ENCODE results near the gene C16orf92. TPM values are rescaled to one million over a fixed set of nuclear protein-coding genes. Genes with fewer than 3 reads are reported as not detected.

Gene C16orf92, protein sequence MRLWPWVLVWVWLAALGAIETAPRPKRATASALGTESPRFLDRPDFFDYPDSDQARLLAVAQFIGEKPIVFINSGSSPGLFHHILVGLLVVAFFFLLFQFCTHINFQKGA
- total RNA-seq = not detected
- polyA plus RNA-seq = not detected
- long read RNA-seq, donor 1 = 0 reads
- long read RNA-seq, donor 2 = 0 reads
- long read RNA-seq, donor 3 = 0 reads
- long read RNA-seq, donor 4 = 0 reads

GRCh38 chr16:30022887-30023286 lies at the start of gene C16orf92:
TSS of gene C16orf92 (plus strand) at chr16:30023198. CDS start at chr16:30023341, 143 bp downstream.
- Histone ChIP-seq H3K27ac (ENCODE audit: low read length) (no peak within 1 kb of the TSS), H3K27me3 (ENCODE audit: control insufficient read depth, insufficient read depth) (no peaks in the 10 kb centered on the region), H3K4me1 (ENCODE audit: control insufficient read depth, insufficient read depth, low read length) (no peaks in the 10 kb centered on the region), H3K4me3 (ENCODE audit: low read length) (no peak within 1 kb of the TSS), H3K9me3 (ENCODE audit: control insufficient read depth, low read length) (no peaks in the 10 kb centered on the region)
- ATAC-seq (no peak), DNase-seq (no peak)
- WGBS = 84% methylated on average over 6 of the region's 6 CpGs
- intact Hi-C loops (cut with DNase I) = loop anchor here in 2 of 4 donors (10.0 kb wide), 1 partner anchor 328 kb away; no protein-coding TSS in a partner anchor

DNA sequence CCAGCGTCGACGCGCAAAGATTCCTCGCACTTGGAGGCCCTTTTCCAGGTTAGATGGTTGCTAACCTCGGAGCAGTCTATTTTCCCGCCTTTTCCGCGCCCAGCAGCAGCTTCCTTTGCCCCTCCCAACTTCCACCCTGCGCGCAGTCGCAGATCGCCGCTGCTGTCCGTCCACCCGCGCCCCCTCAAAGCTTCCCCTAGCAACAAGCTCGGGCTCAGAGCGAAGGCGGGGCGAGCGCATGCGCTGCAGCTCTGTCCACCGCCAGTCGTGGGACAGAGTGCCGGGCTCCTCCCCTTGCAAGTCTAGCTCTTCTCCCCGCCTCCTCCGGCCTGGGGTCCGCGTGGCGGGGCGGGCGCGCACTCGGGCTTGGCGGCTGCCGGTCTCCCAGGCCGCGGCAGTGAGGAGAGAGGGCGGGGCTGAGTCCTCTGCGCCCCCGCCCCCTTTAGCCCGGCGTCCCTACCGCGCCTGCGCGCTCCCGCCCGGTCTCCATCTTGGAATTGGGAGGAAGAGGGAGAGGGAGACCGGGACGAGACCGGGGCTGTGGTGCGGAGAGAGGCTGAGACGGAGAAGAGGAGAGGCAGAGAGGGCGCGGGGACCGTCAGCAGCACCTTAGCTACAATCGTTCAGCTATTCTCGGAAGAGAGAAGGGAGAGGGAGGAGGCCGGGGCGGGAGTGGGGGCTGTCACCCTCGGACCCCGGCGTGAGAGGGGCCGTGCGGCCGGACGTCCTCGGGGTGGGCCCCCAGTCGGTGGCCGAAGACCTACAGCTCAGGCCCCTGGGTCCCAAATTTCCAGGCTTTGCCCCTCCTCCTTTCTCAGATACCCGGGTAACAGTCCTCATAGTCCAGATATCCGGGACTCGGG lies 49.4 kb upstream of the C16orf92 start, which contains the start of gene TAOK2:
TAOK2 (plus strand) TSS at position 485 of the 863 bp plus-strand sequence. CDS start 3,905 bp downstream, outside the sequence.
- H3K4me1 ChIP-seq (ENCODE audit: control insufficient read depth, insufficient read depth, low read length) = peaks cover 11% of the 10 kb centered on the region
- no peaks in the 10 kb centered on the region for H3K9me3 ChIP-seq (ENCODE audit: control insufficient read depth, low read length)

DNA sequence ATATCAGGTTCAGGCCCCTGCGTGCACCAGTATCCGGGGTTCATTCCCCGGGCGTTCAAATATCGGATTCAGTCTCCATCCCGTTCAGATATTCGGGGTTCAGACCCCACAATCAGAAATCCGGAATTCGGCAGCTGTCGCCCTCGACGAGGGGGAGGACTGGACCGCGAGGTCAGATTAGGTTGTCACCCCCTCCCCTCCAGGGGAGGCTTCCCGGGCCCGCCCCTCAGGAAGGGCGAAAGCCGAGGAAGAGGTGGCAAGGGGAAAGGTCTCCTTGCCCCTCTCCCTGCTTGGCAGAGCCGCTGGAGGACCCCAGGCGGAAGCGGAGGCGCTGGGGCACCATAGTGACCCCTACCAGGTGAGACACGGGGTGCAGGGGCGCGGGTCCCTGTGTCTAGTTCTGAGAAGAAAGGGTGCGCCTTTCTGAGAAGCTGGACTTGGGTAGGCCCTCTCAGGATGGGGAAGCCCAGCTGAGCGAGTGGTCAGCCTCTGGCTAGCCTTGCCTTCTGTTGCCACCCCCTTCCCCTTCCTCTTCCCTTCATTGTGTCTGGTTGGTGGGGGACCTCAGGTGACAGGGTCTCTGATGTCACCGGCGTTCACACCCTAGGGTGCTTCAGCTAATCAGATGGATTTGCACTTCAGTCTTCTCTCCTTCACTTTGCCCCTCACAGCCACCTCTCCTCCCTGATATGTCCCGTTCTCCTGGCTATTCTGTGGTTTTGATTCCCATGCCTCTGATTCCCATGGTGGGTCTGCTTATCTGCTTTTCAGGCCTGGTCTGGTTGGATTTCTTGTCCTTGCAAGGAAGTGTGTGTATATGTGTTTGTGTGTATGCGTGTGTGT lies 48.5 kb upstream of the C16orf92 start:
- peak overlapping the region; percentile 88 for H3K27ac ChIP-seq (ENCODE audit: low read length)
- H3K27me3 ChIP-seq (ENCODE audit: control insufficient read depth, insufficient read depth) = no peaks in the 10 kb centered on the region
- peak in 1 of 2 donors; percentile 53 for ATAC-seq
- intact Hi-C loops (cut with DNase I) = no loop called here
- H3K4me3 ChIP-seq (ENCODE audit: low read length) = peak overlapping the region; percentile 71
- H3K4me1 ChIP-seq (ENCODE audit: control insufficient read depth, insufficient read depth, low read length) = peaks cover 11% of the 10 kb centered on the region
- peak; percentile 50 to 72 (median 59) for DNase-seq
- 3% methylated on average over 31 of the region's 31 CpGs for WGBS
- H3K9me3 ChIP-seq (ENCODE audit: control insufficient read depth, low read length) = no peaks in the 10 kb centered on the region

More for the DNA sequence above, 49.4 kb upstream of the C16orf92 start, which contains the start of gene TAOK2:
- H3K27ac ChIP-seq (ENCODE audit: low read length) = peak within 1 kb of the TSS; percentile 88
- intact Hi-C loops (cut with DNase I) = no loop called here
- WGBS = 2% methylated on average over 75 of the region's 75 CpGs
- DNase-seq (peak; percentile 99 to 100 (median 99)), ATAC-seq (peak; percentile 97 to 99)
- peak within 1 kb of the TSS; percentile 71 for H3K4me3 ChIP-seq (ENCODE audit: low read length)
- H3K27me3 ChIP-seq (ENCODE audit: control insufficient read depth, insufficient read depth) = no peaks in the 10 kb centered on the region

DNA sequence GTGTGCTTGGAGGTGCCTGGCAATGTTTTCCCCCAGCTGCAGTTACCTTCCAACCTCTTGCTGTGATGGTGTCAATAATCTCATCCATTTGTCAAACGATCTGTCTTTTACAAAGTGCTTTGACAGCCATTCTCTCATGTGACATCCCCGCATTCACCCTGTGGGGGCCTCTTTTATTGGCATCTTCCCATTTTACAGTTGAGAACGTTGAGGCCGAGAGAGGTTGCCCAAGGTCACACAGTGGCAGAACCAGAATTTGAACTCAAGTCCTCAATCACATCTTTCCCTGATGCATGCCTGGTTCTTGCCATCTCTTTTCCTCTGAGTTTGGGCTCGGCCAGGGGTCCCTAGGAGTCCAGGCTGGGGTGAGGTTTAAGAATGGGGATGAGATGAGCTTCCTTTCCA lies 47.9 kb upstream of the C16orf92 start:
- Histone ChIP-seq H3K27ac (ENCODE audit: low read length) (peak overlapping the region; percentile 88), H3K27me3 (ENCODE audit: control insufficient read depth, insufficient read depth) (no peaks in the 10 kb centered on the region), H3K9me3 (ENCODE audit: control insufficient read depth, low read length) (no peaks in the 10 kb centered on the region), H3K4me3 (ENCODE audit: low read length) (peak overlapping the region; percentile 71), H3K4me1 (ENCODE audit: control insufficient read depth, insufficient read depth, low read length) (peaks cover 11% of the 10 kb centered on the region)
- DNase-seq = no peak
- no peak for ATAC-seq
- 46% methylated on average over 5 of the region's 5 CpGs for WGBS
- intact Hi-C loops (cut with DNase I) = no loop called here

DNA sequence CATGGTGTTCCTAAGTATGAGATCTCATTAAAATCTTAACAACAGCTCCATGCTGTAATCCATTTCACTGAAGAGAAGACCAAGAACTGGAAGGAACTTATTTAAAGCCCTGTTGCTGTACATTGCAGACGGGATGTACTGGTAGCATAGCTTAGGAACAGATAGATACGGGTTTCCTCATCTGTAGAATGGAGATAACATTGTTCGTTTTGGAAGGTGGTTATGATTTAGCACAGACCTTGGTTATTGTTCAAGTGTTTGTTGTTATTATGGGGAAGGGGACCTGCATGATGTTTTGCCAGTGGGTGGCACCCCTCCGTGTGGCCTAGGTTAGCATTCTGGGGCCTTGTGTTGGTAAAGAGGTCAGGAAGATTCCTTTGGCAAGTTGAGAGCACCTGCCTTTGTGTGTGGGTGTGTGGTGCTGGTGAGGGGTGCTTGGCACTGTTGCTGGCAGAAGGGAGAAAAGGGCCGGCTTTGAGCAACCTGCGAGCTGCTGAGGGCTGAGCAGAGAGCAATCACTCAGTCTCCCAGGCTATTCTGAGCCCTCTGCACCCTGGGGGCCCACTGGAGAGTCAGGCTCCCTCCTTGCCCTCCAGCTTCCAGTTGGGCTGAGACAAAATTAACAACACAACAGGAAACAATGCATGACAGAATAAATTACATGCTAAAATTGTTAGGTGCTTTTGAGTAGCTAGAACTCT lies 47.0 kb upstream of the C16orf92 start:
- no peaks in the 10 kb centered on the region for H3K9me3 ChIP-seq (ENCODE audit: control insufficient read depth, low read length)
- WGBS = 7% methylated on average over 6 of the region's 6 CpGs
- ATAC-seq = no peak
- peak overlapping the region; percentile 88 for H3K27ac ChIP-seq (ENCODE audit: low read length)
- peaks cover 11% of the 10 kb centered on the region for H3K4me1 ChIP-seq (ENCODE audit: control insufficient read depth, insufficient read depth, low read length)
- H3K27me3 ChIP-seq (ENCODE audit: control insufficient read depth, insufficient read depth) = no peaks in the 10 kb centered on the region
- intact Hi-C loops (cut with DNase I) = no loop called here
- H3K4me3 ChIP-seq (ENCODE audit: low read length) = peak overlapping the region; percentile 71
- DNase-seq = no peak

DNA sequence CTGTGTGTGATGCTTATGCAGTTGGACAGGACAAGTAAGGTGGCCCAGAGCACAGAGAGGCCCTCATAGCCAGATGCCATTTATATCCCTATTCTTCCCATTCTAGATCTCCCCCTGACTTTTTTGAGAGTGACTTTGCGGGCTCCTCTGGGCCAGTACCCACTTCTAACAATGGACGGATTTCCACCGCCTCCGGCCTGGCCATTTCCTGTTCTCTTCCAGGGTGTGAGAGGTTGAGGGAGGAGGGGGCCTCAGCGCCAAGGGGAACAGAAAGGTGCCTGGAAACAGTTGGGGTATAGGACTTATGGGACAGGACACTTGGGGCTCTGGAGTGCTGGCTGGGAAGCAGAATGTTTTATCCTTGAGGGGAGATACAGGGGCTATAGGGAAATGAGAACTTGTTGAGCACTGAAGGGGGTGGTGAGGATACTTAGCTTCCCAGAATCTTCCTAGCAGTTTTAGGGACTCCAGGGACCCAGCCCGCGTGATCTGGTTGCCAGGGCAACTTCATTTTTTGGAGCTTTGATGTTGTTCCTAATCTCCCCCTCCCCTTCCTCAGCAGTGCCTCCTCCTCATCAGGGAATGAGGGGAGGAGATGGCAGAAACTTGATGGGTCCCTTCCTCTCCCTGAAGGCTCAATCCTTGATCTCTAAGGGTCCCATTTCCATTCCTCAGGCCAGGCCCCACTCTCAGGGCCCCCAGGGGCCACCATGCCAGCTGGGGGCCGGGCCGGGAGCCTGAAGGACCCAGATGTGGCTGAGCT lies 45.8 kb upstream of the C16orf92 start:
- 59% methylated on average over 9 of the region's 9 CpGs for WGBS
- peak overlapping the region; percentile 11 for H3K27ac ChIP-seq (ENCODE audit: low read length)
- H3K9me3 ChIP-seq (ENCODE audit: control insufficient read depth, low read length) = no peaks in the 10 kb centered on the region
- no peaks in the 10 kb centered on the region for H3K27me3 ChIP-seq (ENCODE audit: control insufficient read depth, insufficient read depth)
- DNase-seq (peak in 2 of 3 donors; percentile 65 to 68), ATAC-seq (peak in 1 of 2 donors; percentile 30)
- peaks cover 11% of the 10 kb centered on the region for H3K4me1 ChIP-seq (ENCODE audit: control insufficient read depth, insufficient read depth, low read length)
- intact Hi-C loops (cut with DNase I) = no loop called here
- H3K4me3 ChIP-seq (ENCODE audit: low read length) = peak overlapping the region; percentile 2

DNA sequence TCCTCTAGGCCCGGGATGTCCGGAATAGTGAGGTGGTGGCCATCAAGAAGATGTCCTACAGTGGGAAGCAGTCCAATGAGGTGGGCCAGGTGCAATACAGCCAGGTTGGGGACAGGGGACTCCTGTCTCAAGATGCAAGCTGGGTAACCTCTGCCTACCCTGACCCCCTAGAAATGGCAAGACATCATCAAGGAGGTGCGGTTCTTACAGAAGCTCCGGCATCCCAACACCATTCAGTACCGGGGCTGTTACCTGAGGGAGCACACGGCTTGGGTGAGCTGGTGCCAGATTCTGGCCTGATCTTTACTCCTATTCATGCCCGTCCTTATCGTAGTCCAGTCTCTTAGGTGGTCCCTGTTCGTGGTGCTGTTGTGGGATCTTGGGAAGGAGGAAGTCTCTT lies 44.9 kb upstream of the C16orf92 start:
- WGBS = 91% methylated on average over 9 of the region's 9 CpGs
- no peaks in the 10 kb centered on the region for H3K27me3 ChIP-seq (ENCODE audit: control insufficient read depth, insufficient read depth)
- peak overlapping the region; percentile 11 for H3K27ac ChIP-seq (ENCODE audit: low read length)
- DNase-seq = no peak
- ATAC-seq = no peak
- intact Hi-C loops (cut with DNase I) = no loop called here
- H3K9me3 ChIP-seq (ENCODE audit: control insufficient read depth, low read length) = no peaks in the 10 kb centered on the region
- peaks cover 11% of the 10 kb centered on the region for H3K4me1 ChIP-seq (ENCODE audit: control insufficient read depth, insufficient read depth, low read length)
- no peak overlapping the region for H3K4me3 ChIP-seq (ENCODE audit: low read length)

- 84% methylated on average over 9 of the region's 9 CpGs for WGBS
- Histone ChIP-seq H3K4me1 (ENCODE audit: control insufficient read depth, insufficient read depth, low read length) (peaks cover 11% of the 10 kb centered on the region), H3K4me3 (ENCODE audit: low read length) (no peak overlapping the region), H3K27me3 (ENCODE audit: control insufficient read depth, insufficient read depth) (no peaks in the 10 kb centered on the region), H3K9me3 (ENCODE audit: control insufficient read depth, low read length) (no peaks in the 10 kb centered on the region), H3K27ac (ENCODE audit: low read length) (no peak overlapping the region)
- no peak for ATAC-seq
- DNase-seq = peak in 1 of 3 donors; percentile 32
- intact Hi-C loops (cut with DNase I) = no loop called here
These were observed 44.3 kb upstream of the C16orf92 start for GRCh38 chr16:29978564-29979270.

DNA sequence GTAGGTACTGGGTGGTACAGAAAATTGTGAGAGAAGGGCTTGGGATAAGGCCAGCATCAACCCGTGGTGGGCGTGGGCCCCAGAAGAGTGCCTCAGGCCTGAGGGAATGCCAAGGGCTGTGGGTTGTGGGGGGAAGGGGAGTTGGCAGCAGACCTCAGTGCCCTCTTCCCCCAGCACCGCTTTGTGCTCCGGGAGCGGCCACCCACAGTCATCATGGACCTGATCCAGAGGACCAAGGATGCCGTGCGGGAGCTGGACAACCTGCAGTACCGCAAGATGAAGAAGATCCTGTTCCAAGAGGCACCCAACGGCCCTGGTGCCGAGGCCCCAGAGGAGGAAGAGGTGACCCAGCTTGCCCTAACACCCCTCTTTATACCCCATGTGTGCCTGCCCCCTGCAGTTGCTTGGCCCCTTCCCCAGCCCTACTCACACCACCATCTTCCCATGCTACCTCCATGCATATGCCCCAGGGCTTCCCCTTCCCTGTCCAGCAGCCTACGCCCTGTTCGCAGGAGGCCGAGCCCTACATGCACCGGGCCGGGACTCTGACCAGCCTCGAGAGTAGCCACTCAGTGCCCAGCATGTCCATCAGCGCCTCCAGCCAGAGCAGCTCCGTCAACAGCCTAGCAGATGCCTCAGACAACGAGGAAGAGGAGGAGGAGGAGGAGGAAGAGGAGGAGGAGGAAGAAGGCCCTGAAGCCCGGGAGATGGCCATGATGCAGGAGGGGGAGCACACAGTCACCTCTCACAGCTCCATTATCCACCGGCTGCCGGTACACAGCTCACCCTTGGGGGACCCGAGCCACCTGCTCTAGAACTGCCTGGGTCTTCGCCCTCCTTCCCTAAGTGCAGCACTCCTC lies 40.2 kb upstream of the C16orf92 start:
- H3K4me3 ChIP-seq (ENCODE audit: low read length) = no peak overlapping the region
- intact Hi-C loops (cut with DNase I) = no loop called here
- no peaks in the 10 kb centered on the region for H3K9me3 ChIP-seq (ENCODE audit: control insufficient read depth, low read length)
- H3K27ac ChIP-seq (ENCODE audit: low read length) = no peak overlapping the region
- WGBS = 85% methylated on average over 24 of the region's 24 CpGs
- DNase-seq = peak in 1 of 3 donors; percentile 40
- H3K4me1 ChIP-seq (ENCODE audit: control insufficient read depth, insufficient read depth, low read length) = no peaks in the 10 kb centered on the region
- no peak for ATAC-seq
- H3K27me3 ChIP-seq (ENCODE audit: control insufficient read depth, insufficient read depth) = no peaks in the 10 kb centered on the region

Data from right cardiac atrium (tissue), 5 donors.